ENCODE results near the gene MYO16.

GRCh38 chr13:108985166-108985565 is 355.8 kb downstream of the MYO16 start:
- TF ChIP-seq, protein P1, sequence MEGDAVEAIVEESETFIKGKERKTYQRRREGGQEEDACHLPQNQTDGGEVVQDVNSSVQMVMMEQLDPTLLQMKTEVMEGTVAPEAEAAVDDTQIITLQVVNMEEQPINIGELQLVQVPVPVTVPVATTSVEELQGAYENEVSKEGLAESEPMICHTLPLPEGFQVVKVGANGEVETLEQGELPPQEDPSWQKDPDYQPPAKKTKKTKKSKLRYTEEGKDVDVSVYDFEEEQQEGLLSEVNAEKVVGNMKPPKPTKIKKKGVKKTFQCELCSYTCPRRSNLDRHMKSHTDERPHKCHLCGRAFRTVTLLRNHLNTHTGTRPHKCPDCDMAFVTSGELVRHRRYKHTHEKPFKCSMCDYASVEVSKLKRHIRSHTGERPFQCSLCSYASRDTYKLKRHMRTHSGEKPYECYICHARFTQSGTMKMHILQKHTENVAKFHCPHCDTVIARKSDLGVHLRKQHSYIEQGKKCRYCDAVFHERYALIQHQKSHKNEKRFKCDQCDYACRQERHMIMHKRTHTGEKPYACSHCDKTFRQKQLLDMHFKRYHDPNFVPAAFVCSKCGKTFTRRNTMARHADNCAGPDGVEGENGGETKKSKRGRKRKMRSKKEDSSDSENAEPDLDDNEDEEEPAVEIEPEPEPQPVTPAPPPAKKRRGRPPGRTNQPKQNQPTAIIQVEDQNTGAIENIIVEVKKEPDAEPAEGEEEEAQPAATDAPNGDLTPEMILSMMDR (conservative IDR thresholded peaks at IDR 0.05 in 1 of 2, IDR thresholded peaks at IDR 0.05 in 1 of 2; ENCODE audit: low read depth in 1 of 2, low read length in 2 of 2), result no peak
- TF ChIP-seq EZH2 (IDR thresholded peaks at IDR 0.05; ENCODE audit: low read length, missing control alignments), result no peak
